K562 (cell line): ENCODE data around the gene YKT6. TPM values are rescaled to one million over a fixed set of nuclear protein-coding genes. Genes with fewer than 3 reads are reported as not detected.

Experiments
- ATAC-seq: fragments of 200-7000 bp; cut with Tn5 transposase; 3 replicates; pipeline ENCODE4 v1.9.1; 2020; ENCODE audit warnings: moderate library complexity
- BruUV-seq: library from RNA; stranded (reverse); fragments of 400-500 nt; replicated peaks from 2 replicates; lab custom pipeline; 2021; lab: Mats Ljungman, UMichigan
- CTCF ChIA-PET: fragments of 300-600 bp; formaldehyde crosslinking; extraction: SDS; loops from one replicate; lab custom pipeline; 2021; ENCODE audit warnings: low intra/inter-chr PET ratio; lab: Yijun Ruan, JAX
- POLR2A ChIA-PET: fragments of 300-600, 350-650 bp; sonication (Branson Sonifier 250); formaldehyde crosslinking; extraction: SDS; loops from one replicate; lab custom pipeline; 2021; ENCODE audit warnings: antibody characterized with exemption, inconsistent platforms; lab: Yijun Ruan, JAX
- DNase-seq, 4 experiments: peaks; one replicate each; pipeline versions ENCODE4 v3.0.0 to v3.0.0-alpha.2; 2011 to 2018; ENCODE audit warnings: low spot score in 3 of 4, mixed read lengths in 3 of 4; ENCODE audit errors: extremely low read depth in 1 of 4
- FAIRE-seq: peaks from 2 replicates; lab custom pipeline; 2011; peaks lifted over from hg19 to GRCh38; lab: Jason Lieb, UNC
- H2AFZ ChIP-seq: 2 replicates; pipeline ENCODE4 v1.6.0; 2011; ENCODE audit warnings: low read depth, low read length, control low read depth, inconsistent platforms
- H3K27ac ChIP-seq: fragments of 200-600 bp; 3 replicates; pipeline ENCODE4 v1.8.0; 2011; ENCODE audit warnings: low read depth, mild to moderate bottlenecking, control low read depth, inconsistent platforms, low read length, moderate library complexity, mixed read lengths; ENCODE audit errors: extremely low read depth
- H3K27me3 ChIP-seq, 2 experiments: fragments of 300-600 bp in 1 of 2; 2 replicates in 1 of 2; 3 replicates in 1 of 2; pipeline versions ENCODE4 v1.6.0 to v1.8.0; 2011; ENCODE audit warnings: inconsistent platforms in 2 of 2, low read length in 2 of 2, mild to moderate bottlenecking in 1 of 2, mixed read lengths in 1 of 2, moderate library complexity in 1 of 2; ENCODE audit not compliant: control insufficient read depth in 2 of 2, insufficient read depth in 2 of 2
- H3K36me3 ChIP-seq: fragments of 300-600 bp; 3 replicates; pipeline ENCODE4 v1.8.0; 2011; ENCODE audit warnings: mild to moderate bottlenecking, low read length, inconsistent platforms; ENCODE audit not compliant: control insufficient read depth, insufficient read depth
- H3K4me1 ChIP-seq, 2 experiments: fragments of 200-600 bp in 1 of 2; replicated peaks in 1 of 2; 2 replicates in 1 of 2; 3 replicates in 1 of 2; pipeline versions ENCODE4 v1.5.1 to v1.8.0; 2011; ENCODE audit warnings: inconsistent platforms in 2 of 2, low read length in 2 of 2, mild to moderate bottlenecking in 1 of 2, mixed read lengths in 1 of 2, moderate library complexity in 1 of 2; ENCODE audit not compliant: control insufficient read depth in 2 of 2, insufficient read depth in 2 of 2
- H3K4me2 ChIP-seq: 2 replicates; pipeline ENCODE4 v1.6.1; 2011; ENCODE audit warnings: low read length, control low read depth, inconsistent platforms, mixed read lengths; ENCODE audit not compliant: insufficient read depth
- H3K4me3 ChIP-seq: fragments of 200-600 bp; sonication (generic), shearing (Covaris generic); 2 replicates; pipeline ENCODE4 v1.5.1; 2016; ENCODE audit warnings: control low read depth, inconsistent platforms
- H3K79me2 ChIP-seq: fragments of 200-600 bp; 3 replicates; pipeline ENCODE4 v1.8.0; 2011; ENCODE audit warnings: low read length, inconsistent platforms; ENCODE audit not compliant: control insufficient read depth, insufficient read depth
- H3K9ac ChIP-seq, 2 experiments: 2 replicates each; pipeline versions ENCODE4 v1.6.0 to v1.6.1; 2011; ENCODE audit warnings: low read depth in 2 of 2, low read length in 2 of 2, control low read depth in 1 of 2, inconsistent platforms in 1 of 2, mild to moderate bottlenecking in 1 of 2, mixed read lengths in 1 of 2; ENCODE audit not compliant: insufficient read depth in 1 of 2
- H3K9me1 ChIP-seq: one replicate; pipeline ENCODE4 v1.6.0; 2011; ENCODE audit warnings: inconsistent platforms, mild to moderate bottlenecking, low read length, moderate library complexity; ENCODE audit not compliant: control insufficient read depth, insufficient read depth
- H3K9me3 ChIP-seq: replicated peaks from 2 replicates; pipeline ENCODE4 v1.5.1; 2011; ENCODE audit warnings: low read depth, low read length, inconsistent platforms; ENCODE audit not compliant: control insufficient read depth, insufficient read depth
- H4K20me1 ChIP-seq: replicated peaks from 2 replicates; pipeline ENCODE4 v1.6.1; 2011; ENCODE audit warnings: low read length, inconsistent platforms, mixed read lengths; ENCODE audit not compliant: control insufficient read depth, insufficient read depth
- ARID3B ChIP-seq: fragments of 250-450 bp; sonication (Bioruptor Pico); IDR thresholded peaks from 2 replicates; pipeline ENCODE4 v1.4.0; 2020; ENCODE audit warnings: borderline replicate concordance
- BRD4 ChIP-seq: fragments of 200-600 bp; sonication (generic); IDR thresholded peaks from 2 replicates; pipeline ENCODE4 v1.6.1; 2017; ENCODE audit warnings: inconsistent platforms
- GMEB1 ChIP-seq: fragments of 250-450 bp; sonication (Bioruptor Pico); IDR thresholded peaks from 2 replicates; pipeline ENCODE4 v1.4.0; 2020; ENCODE audit warnings: mild to moderate bottlenecking
- KDM1A ChIP-seq, 2 experiments: fragments of 450-650 bp; IDR thresholded peaks; 2 replicates each; pipeline ENCODE4 v1.6.1; 2016; ENCODE audit warnings: mild to moderate bottlenecking in 2 of 2
- MAFG ChIP-seq: fragments of 450-650 bp; conservative IDR thresholded peaks from 2 replicates; pipeline ENCODE4 v1.6.1; 2016; ENCODE audit warnings: missing genetic modification characterization, missing compliant biosample characterization
- MCM3 ChIP-seq: fragments of 450-650 bp; IDR thresholded peaks from 2 replicates; pipeline ENCODE4 v1.6.1; 2016
- MCM5 ChIP-seq: fragments of 450-650 bp; IDR thresholded peaks from 2 replicates; pipeline ENCODE4 v1.6.1; 2016; ENCODE audit warnings: low read depth
- PRMT5 ChIP-seq: sonication (generic); formaldehyde crosslinking; IDR thresholded peaks from 2 replicates; pipeline ENCODE4 v1.5.0; 2020; ENCODE audit warnings: missing genetic modification reagents
- STAT6 ChIP-seq: sonication (generic); formaldehyde crosslinking; IDR thresholded peaks from 2 replicates; pipeline ENCODE4 v1.8.1; 2023; ENCODE audit warnings: mild to moderate bottlenecking, missing genetic modification reagents
- TEAD4 ChIP-seq, 2 experiments: sonication (generic) in 1 of 2; formaldehyde crosslinking in 1 of 2; IDR thresholded peaks; 2 replicates each; pipeline versions ENCODE4 v1.6.1 to v1.8.0; 2012 to 2022; ENCODE audit warnings: borderline replicate concordance in 1 of 2, inconsistent platforms in 1 of 2, low read length in 1 of 2, mild to moderate bottlenecking in 1 of 2, missing genetic modification reagents in 1 of 2
- VEZF1 ChIP-seq: fragments of 200-800 bp; sonication (Bioruptor generic); IDR thresholded peaks from 2 replicates; pipeline ENCODE4 v1.6.1; 2017; ENCODE audit warnings: missing genetic modification characterization, missing compliant biosample characterization
- ZKSCAN3 ChIP-seq: fragments of 250-450 bp; sonication (Bioruptor Pico); IDR thresholded peaks from 2 replicates; pipeline ENCODE4 v1.4.0; 2020
- whole genome bisulfite sequencing: fragments of 100-300 bp; shearing (Covaris generic); methylation state at CpG from one replicate; pipeline ENCODE4 v1.1.6; 2016; ENCODE audit warnings: low coverage, mixed read lengths; ENCODE audit not compliant: insufficient coverage; ENCODE audit errors: missing lambda C conversion rate; 5-methylcytosine and 5-hydroxymethylcytosine counted together
- in situ Hi-C: fragments of 300-500 bp; cut with MboI; formaldehyde crosslinking; loops from 4 replicates; pipeline ENCODE4 v1.15.0; 2018; ENCODE audit warnings: inconsistent platforms, mixed read lengths
- intact Hi-C: fragments of 100-400 bp; cut with micrococcal nuclease; formaldehyde crosslinking; loops from 2 replicates; pipeline ENCODE4 v1.14.2; 2022
- polyA plus RNA-seq, 8 experiments: library from polyadenylated mRNA; depleted of rRNA in 4 of 8; stranded (reverse) in 5 of 8; unstranded in 3 of 8; fragments of >200 nt; fragmentation: Nextera tagmentation in 2 of 8; fragmentation: Illumina TruSeq in 1 of 8; extraction: Ambion mirVana in 2 of 8; extraction: Trizol in 1 of 8; gene quantifications; 2 replicates each; pipeline versions ENCODE4 v1.2.1 to v1.2.3, GENCODE V29; 2011 to 2014; ENCODE audit warnings: inconsistent platforms in 1 of 8, missing spikeins in 1 of 8
- total RNA-seq, 7 experiments: library from RNA; depleted of rRNA in 6 of 7; stranded (reverse); fragments of >200 nt in 6 of 7; fragmentation: Illumina TruSeq in 2 of 7; extraction: Trizol in 2 of 7; gene quantifications; 2 replicates each; pipeline versions ENCODE4 v1.2.1 to v1.2.3, GENCODE V29; 2011 to 2021; ENCODE audit warnings: low replicate concordance in 1 of 7

YKT6 gene
- total and polyA plus RNA-seq, 9 of the 15 experiments (the other 6 are each of a cell fraction or from before 2014, with no cell fraction given), result 1.6 to 90.6 (median 75.1) TPM

- DNase-seq, result no peak
- Histone ChIP-seq H3K4me2 (no peak overlapping the region), H3K79me2 (no peaks in the 10 kb centered on the region), H3K9ac (no peak overlapping the region), H3K9me1 (peaks cover 9% of the 10 kb centered on the region), H3K9me3 (no peaks in the 10 kb centered on the region), H3K27me3 (no peaks in the 10 kb centered on the region), H3K4me1 (peaks cover 13 to 19% of the 10 kb centered on the region in 2 experiments; a peak in 4 of 5 replicates), H3K4me3 (no peak overlapping the region), H3K27ac (no peak overlapping the region), H3K36me3 (peaks cover 79% of the 10 kb centered on the region), H4K20me1 (peaks cover 15% of the 10 kb centered on the region), H2AFZ (no peak overlapping the region)
- in situ Hi-C loops (no loop called here), intact Hi-C loops (no loop called here)
- TF ChIP-seq MCM3 (no peak), KDM1A (IDR thresholded peaks at IDR 0.05) (no peak), VEZF1 (CRISPR knock-in tag) (no peak), MCM5 (no peak), GMEB1 (CRISPR knock-in tag) (no peak), STAT6 (no peak), ARID3B (CRISPR knock-in tag) (no peak), TEAD4 (IDR thresholded peaks at IDR 0.05; ENCODE audit: low read length) (no peak), TEAD4 (CRISPR knock-in tag; IDR thresholded peaks at IDR 0.05; ENCODE audit: borderline replicate concordance) (no peak), BRD4 (no peak), PRMT5 (CRISPR knock-in tag) (no peak), ZKSCAN3 (no peak), MAFG (tag) (no peak)
- BruUV-seq, result no TSS peak
- ATAC-seq, result no peak
- WGBS, result 97% methylated on average over 5 of the region's 5 CpGs
- ChIA-PET POLR2A (interaction anchor here (1.7 kb wide), 1 partner anchor 20 kb away, joined by 3 read pairs; no protein-coding TSS in a partner anchor), CTCF (no interaction called here)
- FAIRE-seq, result no peak
Measured at GRCh38 chr7:44210107-44210506, 9.3 kb downstream of the YKT6 start.
